Caco-2 (cell line): ENCODE data around the gene COPZ1. TPM values are rescaled to one million over a fixed set of nuclear protein-coding genes. Genes with fewer than 3 reads are reported as not detected.

Source experiments
- BruUV-seq: library from RNA; stranded (reverse); fragments of 400-500 nt; replicated peaks from 2 replicates; lab custom pipeline; 2021; lab: Mats Ljungman, UMichigan
- CTCF ChIA-PET: fragments of 300-600 bp; sonication (Branson Sonifier 250); formaldehyde crosslinking; loops from one replicate; lab custom pipeline; 2022; ENCODE audit warnings: antibody characterized with exemption; lab: Charles Lee
- POLR2A ChIA-PET: fragments of 300-600 bp; sonication (Branson Sonifier 250); formaldehyde crosslinking; loops from one replicate; lab custom pipeline; 2022; ENCODE audit warnings: antibody characterized with exemption; lab: Charles Lee
- DNase-seq, 2 experiments: peaks; one replicate each; pipeline versions ENCODE4 v3.0.0 to v3.0.0-alpha.2; 2020 to 2022
- H3K27me3 ChIP-seq: replicated peaks from 2 replicates; pipeline ENCODE4 v1.6.0; 2011; ENCODE audit warnings: low read length; ENCODE audit not compliant: control insufficient read depth, insufficient read depth
- H3K36me3 ChIP-seq: 2 replicates; pipeline ENCODE4 v1.5.1; 2011; ENCODE audit warnings: low read length; ENCODE audit not compliant: control insufficient read depth, insufficient read depth
- H3K4me1 ChIP-seq: fragments of 250-450 bp; sonication (Bioruptor Pico); 2 replicates; pipeline ENCODE4 v1.5.1; 2020; ENCODE audit warnings: mild to moderate bottlenecking
- H3K4me3 ChIP-seq: 2 replicates; pipeline ENCODE4 v1.5.1; 2011; ENCODE audit warnings: low read depth, mild to moderate bottlenecking, control low read depth, low read length
- H3K9me3 ChIP-seq: fragments of 250-450 bp; sonication (Bioruptor Pico); 2 replicates; pipeline ENCODE4 v1.5.1; 2020; ENCODE audit warnings: mild to moderate bottlenecking, moderate library complexity
- H3K27ac Mint-ChIP-seq: one replicate; pipeline ENCODE4 v1.8.0; 2022; ENCODE audit warnings: mixed read lengths; ENCODE audit not compliant: unreplicated experiment
- H3K27me3 Mint-ChIP-seq: one replicate; pipeline ENCODE4 v1.8.0; 2022; ENCODE audit warnings: mixed read lengths; ENCODE audit not compliant: insufficient read depth, unreplicated experiment
- H3K36me3 Mint-ChIP-seq: one replicate; pipeline ENCODE4 v1.8.0; 2022; ENCODE audit warnings: mild to moderate bottlenecking, mixed read lengths; ENCODE audit not compliant: insufficient read depth, unreplicated experiment
- H3K4me1 Mint-ChIP-seq: one replicate; pipeline ENCODE4 v1.8.0; 2022; ENCODE audit warnings: low read depth, mixed read lengths; ENCODE audit not compliant: unreplicated experiment
- H3K4me3 Mint-ChIP-seq: one replicate; pipeline ENCODE4 v1.8.0; 2022; ENCODE audit warnings: mild to moderate bottlenecking, moderate library complexity, mixed read lengths; ENCODE audit not compliant: unreplicated experiment
- H3K9me3 Mint-ChIP-seq: one replicate; pipeline ENCODE4 v1.8.0; 2022; ENCODE audit warnings: mixed read lengths; ENCODE audit not compliant: unreplicated experiment
- intact Hi-C: fragments of 100-400 bp; cut with micrococcal nuclease; formaldehyde crosslinking; loops from one replicate; pipeline ENCODE4 v1.10.0; 2022; ENCODE audit not compliant: unreplicated experiment
- total RNA-seq: library from RNA; stranded (reverse); gene quantifications from 2 replicates; pipeline ENCODE4 v1.2.3, GENCODE V29; 2022
- TF ChIP-seq, protein P1 (sequence below), 2 experiments: fragments of 200-600 bp in 1 of 2; IDR thresholded peaks; 1 replicate in 1 of 2; 2 replicates in 1 of 2; pipeline versions ENCODE4 v1.5.1 to v1.8.0; 2011 to 2022; ENCODE audit warnings: antibody characterized with exemption in 1 of 2, control low read depth in 1 of 2, inconsistent platforms in 1 of 2, low read depth in 1 of 2, low read length in 1 of 2, mild to moderate bottlenecking in 1 of 2, moderate library complexity in 1 of 2; ENCODE audit not compliant: insufficient read depth in 1 of 2, severe bottlenecking in 1 of 2, unreplicated experiment in 1 of 2

The COPZ1 gene
- total RNA-seq, 1 experiment from 2014 or later: 129 TPM

DNA sequence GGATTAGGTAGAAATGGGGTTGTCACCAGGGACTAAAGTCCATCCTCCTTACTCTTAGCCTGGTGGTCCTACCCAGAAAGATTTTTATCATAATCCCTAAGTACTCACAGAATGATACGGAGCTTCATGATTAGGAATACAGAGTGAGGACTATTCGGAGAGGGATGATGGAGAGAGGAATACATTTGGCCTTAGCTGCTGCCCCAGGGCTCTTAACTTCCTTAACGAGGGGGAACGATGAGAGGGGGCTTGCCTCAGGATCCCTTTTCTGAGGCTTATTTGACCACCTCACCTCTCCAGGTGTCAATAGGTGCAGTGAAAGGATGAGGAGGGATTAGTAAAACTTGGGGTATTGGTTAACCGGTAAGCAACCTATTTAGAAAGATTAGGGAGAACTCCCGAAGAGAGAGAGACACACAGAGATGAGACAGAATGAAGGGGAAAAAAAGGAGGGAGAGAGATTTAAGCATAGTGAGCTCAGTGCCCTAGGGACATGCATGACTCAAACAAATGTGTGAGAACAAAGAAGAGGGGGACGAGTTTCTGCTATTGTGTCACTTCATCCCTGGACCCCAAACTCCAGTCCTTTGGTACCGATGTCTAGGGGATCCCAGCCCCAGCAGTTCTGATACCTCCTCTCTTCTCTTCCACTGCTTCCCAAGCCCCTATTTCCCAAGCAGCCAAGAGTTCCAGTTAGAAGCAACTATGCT lies 25.3 kb upstream of the COPZ1 start:
- Mint-ChIP-seq H3K4me3 (peak overlapping the region; percentile 79), H3K9me3 (no peaks in the 10 kb centered on the region), H3K27me3 (no peaks in the 10 kb centered on the region), H3K4me1 (peaks cover 42% of the 10 kb centered on the region), H3K27ac (peak overlapping the region; percentile 60), H3K36me3 (no peaks in the 10 kb centered on the region)
- H3K9me3 ChIP-seq: no peaks in the 10 kb centered on the region
- no TSS peak for BruUV-seq
- intact Hi-C loops: loop anchor here (2.0 to 5.0 kb wide), 2 partner anchors 38 to 59 kb away; no protein-coding TSS in a partner anchor
- H3K27me3 ChIP-seq: no peaks in the 10 kb centered on the region
- H3K4me3 ChIP-seq: peak overlapping the region; percentile 59
- POLR2A ChIA-PET: interaction anchor here (1.3 to 3.5 kb wide), 3 partner anchors 13 to 25 kb away, joined by 6 to 26 read pairs (median 17); partner anchors contain the start of genes CBX5, COPZ1 and HNRNPA1
- no peak for DNase-seq
- CTCF ChIA-PET: interaction anchor here (1.1 to 4.8 kb wide), 3 partner anchors 25 to 79 kb away, joined by 3 to 28 read pairs (median 3); partner anchors contain the start of gene COPZ1
- H3K36me3 ChIP-seq: no peaks in the 10 kb centered on the region
- H3K4me1 ChIP-seq: peaks cover 37% of the 10 kb centered on the region
- TF ChIP-seq, protein P1, sequence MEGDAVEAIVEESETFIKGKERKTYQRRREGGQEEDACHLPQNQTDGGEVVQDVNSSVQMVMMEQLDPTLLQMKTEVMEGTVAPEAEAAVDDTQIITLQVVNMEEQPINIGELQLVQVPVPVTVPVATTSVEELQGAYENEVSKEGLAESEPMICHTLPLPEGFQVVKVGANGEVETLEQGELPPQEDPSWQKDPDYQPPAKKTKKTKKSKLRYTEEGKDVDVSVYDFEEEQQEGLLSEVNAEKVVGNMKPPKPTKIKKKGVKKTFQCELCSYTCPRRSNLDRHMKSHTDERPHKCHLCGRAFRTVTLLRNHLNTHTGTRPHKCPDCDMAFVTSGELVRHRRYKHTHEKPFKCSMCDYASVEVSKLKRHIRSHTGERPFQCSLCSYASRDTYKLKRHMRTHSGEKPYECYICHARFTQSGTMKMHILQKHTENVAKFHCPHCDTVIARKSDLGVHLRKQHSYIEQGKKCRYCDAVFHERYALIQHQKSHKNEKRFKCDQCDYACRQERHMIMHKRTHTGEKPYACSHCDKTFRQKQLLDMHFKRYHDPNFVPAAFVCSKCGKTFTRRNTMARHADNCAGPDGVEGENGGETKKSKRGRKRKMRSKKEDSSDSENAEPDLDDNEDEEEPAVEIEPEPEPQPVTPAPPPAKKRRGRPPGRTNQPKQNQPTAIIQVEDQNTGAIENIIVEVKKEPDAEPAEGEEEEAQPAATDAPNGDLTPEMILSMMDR (IDR thresholded peaks at IDR 0.05; ENCODE audit: insufficient read depth in 1 of 2, low read depth in 1 of 2, low read length in 1 of 2, severe bottlenecking in 1 of 2, unreplicated experiment in 1 of 2): no peak

DNA sequence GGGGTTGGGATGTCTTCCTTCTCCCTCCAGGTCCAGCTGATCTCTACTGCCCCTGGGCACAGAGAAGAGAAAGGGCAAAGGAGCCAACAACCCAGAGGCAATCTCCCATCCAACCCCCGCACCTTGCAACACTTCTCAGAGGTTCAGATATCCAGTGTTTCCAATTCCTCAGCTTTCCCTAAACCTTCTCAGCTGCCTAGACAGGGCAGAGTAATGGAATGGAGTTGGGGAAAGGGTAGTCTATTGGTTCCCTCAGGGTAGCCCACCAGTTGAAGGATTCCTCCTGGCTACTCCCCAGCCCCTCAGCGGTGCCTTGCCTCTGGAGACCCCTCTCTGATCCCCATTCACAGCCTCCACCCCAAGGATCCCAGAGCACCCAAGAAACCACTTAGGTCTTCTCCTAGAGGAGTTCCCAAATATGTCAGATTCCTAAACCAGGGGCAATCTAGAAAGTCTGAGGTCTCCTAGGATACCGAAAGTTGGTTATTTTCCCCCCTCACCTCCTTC lies 24.7 kb upstream of the COPZ1 start:
- intact Hi-C loops: loop anchor here (2.0 to 5.0 kb wide), 2 partner anchors 37 to 59 kb away; no protein-coding TSS in a partner anchor
- CTCF ChIA-PET: interaction anchor here (0.7 to 4.8 kb wide), 6 partner anchors 10 to 58 kb away, joined by 3 to 28 read pairs (median 8); partner anchors contain the start of gene COPZ1

More for the DNA sequence above, 24.7 kb upstream of the COPZ1 start:
- Histone ChIP-seq H3K4me1 (peaks cover 38% of the 10 kb centered on the region), H3K27me3 (no peaks in the 10 kb centered on the region), H3K4me3 (peak overlapping the region; percentile 59), H3K36me3 (no peaks in the 10 kb centered on the region), H3K9me3 (no peaks in the 10 kb centered on the region)
- peaks cover 42% of the 10 kb centered on the region for H3K4me1 Mint-ChIP-seq
- no peak for DNase-seq
- peak overlapping the region; percentile 79 for H3K4me3 Mint-ChIP-seq
- no peaks in the 10 kb centered on the region for H3K36me3 Mint-ChIP-seq
- TSS peak; percentile 50 for BruUV-seq
- POLR2A ChIA-PET: interaction anchor here (1.0 to 3.5 kb wide), 4 partner anchors 10 to 25 kb away, joined by 4 to 26 read pairs (median 12); partner anchors contain the start of genes CBX5, COPZ1 and HNRNPA1
- H3K27ac Mint-ChIP-seq: peak overlapping the region; percentile 60
- H3K27me3 Mint-ChIP-seq: no peaks in the 10 kb centered on the region
- TF ChIP-seq, protein P1 (IDR thresholded peaks at IDR 0.05; ENCODE audit: insufficient read depth in 1 of 2, low read depth in 1 of 2, low read length in 1 of 2, severe bottlenecking in 1 of 2, unreplicated experiment in 1 of 2): no peak
- no peaks in the 10 kb centered on the region for H3K9me3 Mint-ChIP-seq
